GM23338 (cell line): ENCODE data around the gene HSPA12A. TPM values are rescaled to one million over a fixed set of nuclear protein-coding genes. Genes with fewer than 3 reads are reported as not detected.

Source experiments
- ATAC-seq: fragments of 200-7000 bp; cut with Tn5 transposase; 3 replicates; pipeline ENCODE4 v1.9.1; 2020
- DNase-seq: peaks from one replicate; pipeline ENCODE4 v3.0.0-alpha.2; 2015; ENCODE audit warnings: low spot score
- H2AFZ ChIP-seq: fragments of 200-600 bp; sonication (generic); 2 replicates; pipeline ENCODE4 v1.8.0; 2016; ENCODE audit warnings: antibody characterized with exemption, mild to moderate bottlenecking, moderate library complexity
- H3F3A ChIP-seq: fragments of 200-600 bp; sonication (generic); replicated peaks from 2 replicates; pipeline ENCODE4 v1.8.0; 2017; ENCODE audit warnings: antibody characterized with exemption, mixed run types, low read depth
- H3K27ac ChIP-seq: fragments of 200-600 bp; sonication (generic); 2 replicates; pipeline ENCODE4 v1.6.1; 2016; ENCODE audit warnings: low read depth
- H3K27me3 ChIP-seq: fragments of 200-600 bp; sonication (generic); 2 replicates; pipeline ENCODE4 v1.8.0; 2016; ENCODE audit warnings: mild to moderate bottlenecking, mixed run types, moderate library complexity; ENCODE audit not compliant: insufficient read depth
- H3K36me3 ChIP-seq: fragments of 200-600 bp; sonication (generic); 2 replicates; pipeline ENCODE4 v1.8.0; 2016; ENCODE audit warnings: mild to moderate bottlenecking; ENCODE audit not compliant: insufficient read depth
- H3K4me1 ChIP-seq: fragments of 200-600 bp; sonication (generic); 2 replicates; pipeline ENCODE4 v1.8.0; 2016; ENCODE audit warnings: mild to moderate bottlenecking, moderate library complexity; ENCODE audit not compliant: insufficient read depth
- H3K4me2 ChIP-seq: fragments of 200-600 bp; sonication (generic); 2 replicates; pipeline ENCODE4 v1.7.1; 2017; ENCODE audit warnings: mixed run types
- H3K4me3 ChIP-seq: fragments of 200-600 bp; sonication (generic); 2 replicates; pipeline ENCODE4 v1.6.1; 2016; ENCODE audit warnings: mixed run types
- H3K79me2 ChIP-seq: fragments of 200-600 bp; sonication (generic); replicated peaks from 2 replicates; pipeline ENCODE4 v1.8.0; 2017; ENCODE audit warnings: mild to moderate bottlenecking; ENCODE audit not compliant: insufficient read depth
- H3K9me2 ChIP-seq: fragments of 200-600 bp; sonication (generic); 2 replicates; pipeline ENCODE4 v1.8.0; 2017; ENCODE audit not compliant: insufficient read depth
- H4K20me1 ChIP-seq: fragments of 200-600 bp; sonication (generic); replicated peaks from 2 replicates; pipeline ENCODE4 v1.8.0; 2017; ENCODE audit warnings: mild to moderate bottlenecking; ENCODE audit not compliant: insufficient read depth
- H3K27ac Mint-ChIP-seq: 2 replicates; pipeline ENCODE4 v1.8.0; 2020; ENCODE audit warnings: inconsistent platforms, mild to moderate bottlenecking, moderate library complexity, mixed read lengths
- H3K27me3 Mint-ChIP-seq: 3 replicates; pipeline ENCODE4 v1.8.0; 2022; ENCODE audit warnings: low read depth, mild to moderate bottlenecking, moderate library complexity, mixed read lengths, inconsistent platforms; ENCODE audit not compliant: insufficient read depth, poor library complexity
- H3K36me3 Mint-ChIP-seq: 3 replicates; pipeline ENCODE4 v1.8.0; 2021; ENCODE audit warnings: low read depth, mild to moderate bottlenecking, inconsistent platforms, moderate library complexity, mixed read lengths
- H3K4me1 Mint-ChIP-seq: 3 replicates; pipeline ENCODE4 v1.8.0; 2020; ENCODE audit warnings: mild to moderate bottlenecking, inconsistent platforms, mixed read lengths
- H3K4me3 Mint-ChIP-seq: 3 replicates; pipeline ENCODE4 v1.8.0; 2021; ENCODE audit warnings: moderate library complexity, mild to moderate bottlenecking, inconsistent platforms, mixed read lengths
- H3K9me3 Mint-ChIP-seq: 3 replicates; pipeline ENCODE4 v1.8.0; 2020; ENCODE audit warnings: moderate library complexity, mild to moderate bottlenecking, inconsistent platforms, mixed read lengths
- NANOG ChIP-seq: IDR thresholded peaks from 2 replicates; pipeline ENCODE4 v1.6.1; 2016; ENCODE audit warnings: antibody characterized with exemption, borderline replicate concordance
- ZNF114 ChIP-seq: fragments of 250-450 bp; sonication (Bioruptor Pico); IDR thresholded peaks from 2 replicates; pipeline ENCODE4 v1.5.0; 2020; ENCODE audit warnings: mild to moderate bottlenecking, moderate library complexity
- ZNF331 ChIP-seq: fragments of 250-450 bp; sonication (Bioruptor Pico); IDR thresholded peaks from 2 replicates; pipeline ENCODE4 v1.5.0; 2020; ENCODE audit warnings: low read depth, mild to moderate bottlenecking, moderate library complexity
- ZNF462 ChIP-seq: fragments of 250-450 bp; sonication (Bioruptor Pico); IDR thresholded peaks from 2 replicates; pipeline ENCODE4 v1.5.0; 2020; ENCODE audit warnings: mild to moderate bottlenecking, moderate library complexity
- polyA plus RNA-seq: library from polyadenylated mRNA; unstranded; fragments of >200 nt; fragmentation: Nextera tagmentation; extraction: Ambion mirVana; gene quantifications from 2 replicates; pipeline ENCODE4 v1.2.1, GENCODE V29; 2016
- total RNA-seq: library from RNA; depleted of rRNA; stranded (reverse); fragments of >200 nt; shearing (Covaris generic); gene quantifications from 2 replicates; pipeline ENCODE4 v1.2.3, GENCODE V29; 2014
- TF ChIP-seq, protein P1 (sequence below): IDR thresholded peaks from one replicate; pipeline ENCODE4 v1.6.1; 2018; ENCODE audit warnings: antibody characterized with exemption; ENCODE audit not compliant: unreplicated experiment

HSPA12A gene
- total and polyA plus RNA-seq, 2 experiments from 2014 or later: 4.4 to 6.3 TPM

- Histone ChIP-seq H3F3A (no peaks in the 10 kb centered on the region), H3K4me1 (no peaks in the 10 kb centered on the region), H3K9me2 (no peaks in the 10 kb centered on the region), H3K4me3 (no peak overlapping the region), H4K20me1 (no peaks in the 10 kb centered on the region; the same call in 1 of the 2 replicates), H3K27me3 (peaks cover 19% of the 10 kb centered on the region), H3K27ac (no peak overlapping the region), H3K36me3 (no peaks in the 10 kb centered on the region), H3K4me2 (no peak overlapping the region), H3K79me2 (no peaks in the 10 kb centered on the region), H2AFZ (no peak overlapping the region)
- DNase-seq: no peak
- no peak for ATAC-seq
- H3K9me3 Mint-ChIP-seq: peaks cover 3% of the 10 kb centered on the region; the same call in 1 of the 3 replicates
- peaks cover under 1% of the 10 kb centered on the region; the same call in 1 of the 3 replicates for H3K4me1 Mint-ChIP-seq
- no peak overlapping the region for H3K27ac Mint-ChIP-seq
- H3K27me3 Mint-ChIP-seq: peaks cover 27% of the 10 kb centered on the region
- no peaks in the 10 kb centered on the region for H3K36me3 Mint-ChIP-seq
- no peak for TF ChIP-seq ZNF114 (CRISPR knock-in tag)
- no peak for TF ChIP-seq ZNF331
- TF ChIP-seq, protein P1, sequence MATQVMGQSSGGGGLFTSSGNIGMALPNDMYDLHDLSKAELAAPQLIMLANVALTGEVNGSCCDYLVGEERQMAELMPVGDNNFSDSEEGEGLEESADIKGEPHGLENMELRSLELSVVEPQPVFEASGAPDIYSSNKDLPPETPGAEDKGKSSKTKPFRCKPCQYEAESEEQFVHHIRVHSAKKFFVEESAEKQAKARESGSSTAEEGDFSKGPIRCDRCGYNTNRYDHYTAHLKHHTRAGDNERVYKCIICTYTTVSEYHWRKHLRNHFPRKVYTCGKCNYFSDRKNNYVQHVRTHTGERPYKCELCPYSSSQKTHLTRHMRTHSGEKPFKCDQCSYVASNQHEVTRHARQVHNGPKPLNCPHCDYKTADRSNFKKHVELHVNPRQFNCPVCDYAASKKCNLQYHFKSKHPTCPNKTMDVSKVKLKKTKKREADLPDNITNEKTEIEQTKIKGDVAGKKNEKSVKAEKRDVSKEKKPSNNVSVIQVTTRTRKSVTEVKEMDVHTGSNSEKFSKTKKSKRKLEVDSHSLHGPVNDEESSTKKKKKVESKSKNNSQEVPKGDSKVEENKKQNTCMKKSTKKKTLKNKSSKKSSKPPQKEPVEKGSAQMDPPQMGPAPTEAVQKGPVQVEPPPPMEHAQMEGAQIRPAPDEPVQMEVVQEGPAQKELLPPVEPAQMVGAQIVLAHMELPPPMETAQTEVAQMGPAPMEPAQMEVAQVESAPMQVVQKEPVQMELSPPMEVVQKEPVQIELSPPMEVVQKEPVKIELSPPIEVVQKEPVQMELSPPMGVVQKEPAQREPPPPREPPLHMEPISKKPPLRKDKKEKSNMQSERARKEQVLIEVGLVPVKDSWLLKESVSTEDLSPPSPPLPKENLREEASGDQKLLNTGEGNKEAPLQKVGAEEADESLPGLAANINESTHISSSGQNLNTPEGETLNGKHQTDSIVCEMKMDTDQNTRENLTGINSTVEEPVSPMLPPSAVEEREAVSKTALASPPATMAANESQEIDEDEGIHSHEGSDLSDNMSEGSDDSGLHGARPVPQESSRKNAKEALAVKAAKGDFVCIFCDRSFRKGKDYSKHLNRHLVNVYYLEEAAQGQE: no peak
- no peak for TF ChIP-seq ZNF462
- TF ChIP-seq NANOG: no peak
- H3K4me3 Mint-ChIP-seq: no peak overlapping the region
Measured at GRCh38 chr10:116748471-116748870, 6.1 kb upstream of the HSPA12A start.
